K562 (cell line): ENCODE data around the gene REEP3. TPM values are rescaled to one million over a fixed set of nuclear protein-coding genes. Genes with fewer than 3 reads are reported as not detected.

ENCODE experiments used
- ATAC-seq: fragments of 200-7000 bp; cut with Tn5 transposase; 3 replicates; pipeline ENCODE4 v1.9.1; 2020; ENCODE audit warnings: moderate library complexity
- BruUV-seq: library from RNA; stranded (reverse); fragments of 400-500 nt; replicated peaks from 2 replicates; lab custom pipeline; 2021; lab: Mats Ljungman, UMichigan
- CTCF ChIA-PET: fragments of 300-600 bp; formaldehyde crosslinking; extraction: SDS; loops from one replicate; lab custom pipeline; 2021; ENCODE audit warnings: low intra/inter-chr PET ratio; lab: Yijun Ruan, JAX
- POLR2A ChIA-PET: fragments of 300-600, 350-650 bp; sonication (Branson Sonifier 250); formaldehyde crosslinking; extraction: SDS; loops from one replicate; lab custom pipeline; 2021; ENCODE audit warnings: antibody characterized with exemption, inconsistent platforms; lab: Yijun Ruan, JAX
- DNase-seq, 4 experiments: peaks; one replicate each; pipeline versions ENCODE4 v3.0.0 to v3.0.0-alpha.2; 2011 to 2018; ENCODE audit warnings: low spot score in 3 of 4, mixed read lengths in 3 of 4; ENCODE audit errors: extremely low read depth in 1 of 4
- FAIRE-seq: peaks from 2 replicates; lab custom pipeline; 2011; peaks lifted over from hg19 to GRCh38; lab: Jason Lieb, UNC
- H2AFZ ChIP-seq: 2 replicates; pipeline ENCODE4 v1.6.0; 2011; ENCODE audit warnings: low read depth, low read length, control low read depth, inconsistent platforms
- H3K27ac ChIP-seq: fragments of 200-600 bp; 3 replicates; pipeline ENCODE4 v1.8.0; 2011; ENCODE audit warnings: low read depth, mild to moderate bottlenecking, control low read depth, inconsistent platforms, low read length, moderate library complexity, mixed read lengths; ENCODE audit errors: extremely low read depth
- H3K27me3 ChIP-seq, 2 experiments: fragments of 300-600 bp in 1 of 2; 2 replicates in 1 of 2; 3 replicates in 1 of 2; pipeline versions ENCODE4 v1.6.0 to v1.8.0; 2011; ENCODE audit warnings: inconsistent platforms in 2 of 2, low read length in 2 of 2, mild to moderate bottlenecking in 1 of 2, mixed read lengths in 1 of 2, moderate library complexity in 1 of 2; ENCODE audit not compliant: control insufficient read depth in 2 of 2, insufficient read depth in 2 of 2
- H3K36me3 ChIP-seq: fragments of 300-600 bp; 3 replicates; pipeline ENCODE4 v1.8.0; 2011; ENCODE audit warnings: mild to moderate bottlenecking, low read length, inconsistent platforms; ENCODE audit not compliant: control insufficient read depth, insufficient read depth
- H3K4me1 ChIP-seq, 2 experiments: fragments of 200-600 bp in 1 of 2; replicated peaks in 1 of 2; 2 replicates in 1 of 2; 3 replicates in 1 of 2; pipeline versions ENCODE4 v1.5.1 to v1.8.0; 2011; ENCODE audit warnings: inconsistent platforms in 2 of 2, low read length in 2 of 2, mild to moderate bottlenecking in 1 of 2, mixed read lengths in 1 of 2, moderate library complexity in 1 of 2; ENCODE audit not compliant: control insufficient read depth in 2 of 2, insufficient read depth in 2 of 2
- H3K4me2 ChIP-seq: 2 replicates; pipeline ENCODE4 v1.6.1; 2011; ENCODE audit warnings: low read length, control low read depth, inconsistent platforms, mixed read lengths; ENCODE audit not compliant: insufficient read depth
- H3K4me3 ChIP-seq: fragments of 200-600 bp; sonication (generic), shearing (Covaris generic); 2 replicates; pipeline ENCODE4 v1.5.1; 2016; ENCODE audit warnings: control low read depth, inconsistent platforms
- H3K79me2 ChIP-seq: fragments of 200-600 bp; 3 replicates; pipeline ENCODE4 v1.8.0; 2011; ENCODE audit warnings: low read length, inconsistent platforms; ENCODE audit not compliant: control insufficient read depth, insufficient read depth
- H3K9ac ChIP-seq, 2 experiments: 2 replicates each; pipeline versions ENCODE4 v1.6.0 to v1.6.1; 2011; ENCODE audit warnings: low read depth in 2 of 2, low read length in 2 of 2, control low read depth in 1 of 2, inconsistent platforms in 1 of 2, mild to moderate bottlenecking in 1 of 2, mixed read lengths in 1 of 2; ENCODE audit not compliant: insufficient read depth in 1 of 2
- H3K9me1 ChIP-seq: one replicate; pipeline ENCODE4 v1.6.0; 2011; ENCODE audit warnings: inconsistent platforms, mild to moderate bottlenecking, low read length, moderate library complexity; ENCODE audit not compliant: control insufficient read depth, insufficient read depth
- H3K9me3 ChIP-seq: replicated peaks from 2 replicates; pipeline ENCODE4 v1.5.1; 2011; ENCODE audit warnings: low read depth, low read length, inconsistent platforms; ENCODE audit not compliant: control insufficient read depth, insufficient read depth
- H4K20me1 ChIP-seq: replicated peaks from 2 replicates; pipeline ENCODE4 v1.6.1; 2011; ENCODE audit warnings: low read length, inconsistent platforms, mixed read lengths; ENCODE audit not compliant: control insufficient read depth, insufficient read depth
- CHAMP1 ChIP-seq: fragments of 450-650 bp; IDR thresholded peaks from 2 replicates; pipeline ENCODE4 v1.6.1; 2016; ENCODE audit warnings: mild to moderate bottlenecking
- E2F3 ChIP-seq: fragments of 250-450 bp; sonication (Bioruptor Pico); IDR thresholded peaks from 2 replicates; pipeline ENCODE4 v1.4.0; 2020; ENCODE audit warnings: mild to moderate bottlenecking
- HDAC8 ChIP-seq: fragments of 450-650 bp; IDR thresholded peaks from 2 replicates; pipeline ENCODE4 v1.6.1; 2016; ENCODE audit warnings: mild to moderate bottlenecking, missing genetic modification characterization, moderate library complexity, missing compliant biosample characterization
- HDGF ChIP-seq: fragments of 450-650 bp; IDR thresholded peaks from 2 replicates; pipeline ENCODE4 v1.6.1; 2016
- ILF3 ChIP-seq: fragments of 450-650 bp; IDR thresholded peaks from 2 replicates; pipeline ENCODE4 v1.6.1; 2018; ENCODE audit warnings: antibody characterized with exemption, mild to moderate bottlenecking, moderate library complexity, borderline replicate concordance
- RFX7 ChIP-seq: fragments of 250-450 bp; sonication (Bioruptor Pico); IDR thresholded peaks from 2 replicates; pipeline ENCODE4 v1.5.1; 2021; ENCODE audit warnings: mild to moderate bottlenecking
- RREB1 ChIP-seq: fragments of 250-450 bp; sonication (Bioruptor Pico); IDR thresholded peaks from 2 replicates; pipeline ENCODE4 v1.4.0; 2020
- SAFB2 ChIP-seq: fragments of 200-400 bp; formaldehyde crosslinking; IDR thresholded peaks from 2 replicates; pipeline ENCODE4 v1.6.1; 2018; ENCODE audit warnings: borderline replicate concordance, low read length, low read depth, moderate library complexity; ENCODE audit not compliant: severe bottlenecking
- SRF ChIP-seq, 2 experiments: fragments of 250-450, 450-650 bp in 1 of 2; sonication (Bioruptor Pico) in 1 of 2; sonication (generic) in 1 of 2; formaldehyde crosslinking; IDR thresholded peaks; 2 replicates each; pipeline versions ENCODE4 v1.5.0 to v1.5.1; 2020 to 2022; ENCODE audit warnings: mild to moderate bottlenecking in 1 of 2, missing genetic modification reagents in 1 of 2
- TAF1 ChIP-seq: IDR thresholded peaks from 2 replicates; pipeline ENCODE4 v1.6.1; 2011; ENCODE audit warnings: mild to moderate bottlenecking, low read length, moderate library complexity; ENCODE audit not compliant: insufficient read depth, control insufficient read depth, severe bottlenecking; ENCODE audit errors: extremely low read depth
- ZC3H11A ChIP-seq: IDR thresholded peaks from 2 replicates; pipeline ENCODE4 v1.6.1; 2012; ENCODE audit warnings: low read depth, low read length, improper control_type of control experiment
- WGBS: fragments of 100-300 bp; shearing (Covaris generic); methylation state at CpG from one replicate; pipeline ENCODE4 v1.1.6; 2016; ENCODE audit warnings: low coverage, mixed read lengths; ENCODE audit not compliant: insufficient coverage; ENCODE audit errors: missing lambda C conversion rate; 5-methylcytosine and 5-hydroxymethylcytosine counted together
- in situ Hi-C: fragments of 300-500 bp; cut with MboI; formaldehyde crosslinking; loops from 4 replicates; pipeline ENCODE4 v1.15.0; 2018; ENCODE audit warnings: inconsistent platforms, mixed read lengths
- intact Hi-C: fragments of 100-400 bp; cut with micrococcal nuclease; formaldehyde crosslinking; loops from 2 replicates; pipeline ENCODE4 v1.14.2; 2022
- polyA plus RNA-seq, 8 experiments: library from polyadenylated mRNA; depleted of rRNA in 4 of 8; stranded (reverse) in 5 of 8; unstranded in 3 of 8; fragments of >200 nt; fragmentation: Nextera tagmentation in 2 of 8; fragmentation: Illumina TruSeq in 1 of 8; extraction: Ambion mirVana in 2 of 8; extraction: Trizol in 1 of 8; gene quantifications; 2 replicates each; pipeline versions ENCODE4 v1.2.1 to v1.2.3, GENCODE V29; 2011 to 2014; ENCODE audit warnings: inconsistent platforms in 1 of 8, missing spikeins in 1 of 8
- total RNA-seq, 7 experiments: library from RNA; depleted of rRNA in 6 of 7; stranded (reverse); fragments of >200 nt in 6 of 7; fragmentation: Illumina TruSeq in 2 of 7; extraction: Trizol in 2 of 7; gene quantifications; 2 replicates each; pipeline versions ENCODE4 v1.2.1 to v1.2.3, GENCODE V29; 2011 to 2021; ENCODE audit warnings: low replicate concordance in 1 of 7
- TF ChIP-seq, protein P1 (sequence below): IDR thresholded peaks from 2 replicates; pipeline ENCODE4 v1.6.1; 2011; ENCODE audit not compliant: insufficient read length; ENCODE audit errors: extremely low read depth

REEP3 gene
- total and polyA plus RNA-seq, 9 of the 15 experiments (the other 6 are each of a cell fraction or from before 2014, with no cell fraction given) = 3.4 to 13.4 (median 9.2) TPM

- Histone ChIP-seq H3K9me3 (no peaks in the 10 kb centered on the region), H3K4me3 (no peak overlapping the region), H2AFZ (no peak overlapping the region), H4K20me1 (0 out of 2 replicates have a peak, but pooled peaks cover 6% of the 10 kb centered on the region), H3K27ac (peak overlapping the region; percentile 16; the same call in 1 of the 3 replicates), H3K36me3 (no peaks in the 10 kb centered on the region), H3K9me1 (no peaks in the 10 kb centered on the region), H3K4me2 (no peak overlapping the region), H3K27me3 (no peaks in the 10 kb centered on the region), H3K4me1 (peaks cover 0 to 4% of the 10 kb centered on the region in 2 experiments; a peak in 3 of 5 replicates), H3K9ac (no peak overlapping the region), H3K79me2 (peaks cover 46% of the 10 kb centered on the region)
- in situ Hi-C loops = no loop called here
- 72% methylated on average over 6 of the region's 6 CpGs for WGBS
- no TSS peak for BruUV-seq
- POLR2A ChIA-PET = interaction anchor here (0.9 kb wide), 1 partner anchor 15 kb away, joined by 3 read pairs; no protein-coding TSS in a partner anchor
- DNase-seq = no peak
- ATAC-seq = no peak
- FAIRE-seq = no peak
- intact Hi-C loops = no loop called here
- CTCF ChIA-PET = no interaction called here
- TF ChIP-seq ILF3 (no peak), ZC3H11A (no peak), SAFB2 (no peak), SRF (CRISPR knock-in tag; IDR thresholded peaks at IDR 0.05) (no peak), RREB1 (no peak), TAF1 (no peak), E2F3 (no peak), CHAMP1 (no peak), RFX7 (no peak), HDAC8 (tag) (no peak), HDGF (no peak)
- TF ChIP-seq, protein P1, sequence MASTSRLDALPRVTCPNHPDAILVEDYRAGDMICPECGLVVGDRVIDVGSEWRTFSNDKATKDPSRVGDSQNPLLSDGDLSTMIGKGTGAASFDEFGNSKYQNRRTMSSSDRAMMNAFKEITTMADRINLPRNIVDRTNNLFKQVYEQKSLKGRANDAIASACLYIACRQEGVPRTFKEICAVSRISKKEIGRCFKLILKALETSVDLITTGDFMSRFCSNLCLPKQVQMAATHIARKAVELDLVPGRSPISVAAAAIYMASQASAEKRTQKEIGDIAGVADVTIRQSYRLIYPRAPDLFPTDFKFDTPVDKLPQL = no peak
Measured at GRCh38 chr10:63481815-63482421, 39.3 kb upstream of the REEP3 start.
